CD4-positive, alpha-beta T cell (primary cell): ENCODE data around the gene FMN1. TPM values are rescaled to one million over a fixed set of nuclear protein-coding genes. Genes with fewer than 3 reads are reported as not detected.

Experiments
- ATAC-seq: fragments of 200-7000 bp; cut with Tn5 transposase; one replicate; pipeline ENCODE4 v1.10.0; 2022; ENCODE audit warnings: mild to moderate bottlenecking; ENCODE audit not compliant: poor library complexity
- CTCF ChIA-PET: fragments of 350-600 bp; sonication (Branson Sonifier 250); formaldehyde crosslinking; loops from one replicate; lab custom pipeline; 2021; ENCODE audit warnings: antibody characterized with exemption, inconsistent platforms; lab: Charles Lee
- POLR2A ChIA-PET: fragments of 350-600 bp; sonication (Branson Sonifier 250); formaldehyde crosslinking; loops from one replicate; lab custom pipeline; 2021; ENCODE audit warnings: antibody characterized with exemption, inconsistent platforms; lab: Charles Lee
- DNase-seq, 14 experiments: peaks; one replicate each; pipeline ENCODE4 v3.0.0-alpha.2; 2013 to 2020; ENCODE audit warnings: mixed read lengths in 2 of 14
- H3K27ac ChIP-seq, 2 donors: one replicate each; pipeline versions ENCODE4 v1.5.1 to v1.7.0; 2013; ENCODE audit warnings: low read length in 2 of 2, low read depth in 1 of 2, mild to moderate bottlenecking in 1 of 2
- H3K27me3 ChIP-seq, 2 experiments: 1 replicate in 1 of 2; 2 replicates in 1 of 2; pipeline versions ENCODE4 v1.6.1 to v1.7.0; 2013; ENCODE audit warnings: low read length in 2 of 2, control low read depth in 1 of 2, mild to moderate bottlenecking in 1 of 2, moderate library complexity in 1 of 2; ENCODE audit not compliant: insufficient read depth in 2 of 2, control insufficient read depth in 1 of 2
- H3K36me3 ChIP-seq: one replicate; pipeline ENCODE4 v1.6.1; 2013; ENCODE audit warnings: low read length, control low read depth; ENCODE audit not compliant: insufficient read depth
- H3K4me1 ChIP-seq: one replicate; pipeline ENCODE4 v1.6.1; 2013; ENCODE audit warnings: low read length, control low read depth; ENCODE audit not compliant: insufficient read depth
- H3K4me3 ChIP-seq: one replicate; pipeline ENCODE4 v1.5.1; 2013; ENCODE audit warnings: mild to moderate bottlenecking, low read length, moderate library complexity
- H3K9me3 ChIP-seq, 2 experiments: 1 replicate in 1 of 2; 2 replicates in 1 of 2; pipeline versions ENCODE4 v1.6.1 to v1.7.0; 2013; ENCODE audit warnings: low read length in 2 of 2, mild to moderate bottlenecking in 2 of 2, control low read depth in 1 of 2, moderate library complexity in 1 of 2; ENCODE audit not compliant: control insufficient read depth in 1 of 2, insufficient read depth in 1 of 2
- H3K27ac Mint-ChIP-seq: one replicate; pipeline ENCODE4 v1.8.0; 2020; ENCODE audit warnings: mixed read lengths
- H3K27me3 Mint-ChIP-seq: one replicate; pipeline ENCODE4 v1.8.0; 2021; ENCODE audit warnings: mixed read lengths
- H3K36me3 Mint-ChIP-seq: one replicate; pipeline ENCODE4 v1.8.0; 2021; ENCODE audit warnings: low read depth, mixed read lengths
- H3K4me1 Mint-ChIP-seq: one replicate; pipeline ENCODE4 v1.8.0; 2021; ENCODE audit warnings: low read depth, mixed read lengths
- H3K4me3 Mint-ChIP-seq: one replicate; pipeline ENCODE4 v1.8.0; 2020; ENCODE audit warnings: mild to moderate bottlenecking, mixed read lengths
- H3K9me3 Mint-ChIP-seq: one replicate; pipeline ENCODE4 v1.8.0; 2020; ENCODE audit warnings: mixed read lengths
- CTCF ChIP-seq: fragments of 200-600 bp; IDR thresholded peaks from one replicate; pipeline ENCODE4 v1.8.0; 2022; ENCODE audit warnings: antibody characterized with exemption, mild to moderate bottlenecking
- intact Hi-C, 2 experiments: fragments of 100-400 bp; cut with DNase I in 1 of 2; cut with micrococcal nuclease in 1 of 2; formaldehyde crosslinking; loops; one replicate each; pipeline versions ENCODE4 v1.15.1 to v1.9.0; 2023 to 2025; cut with DNase I, micrococcal nuclease
- total RNA-seq, 174 experiments: library from RNA in 2 of 174; stranded (reverse) in 2 of 174; gene quantifications; one replicate each; pipeline ENCODE4 v1.2.3 and lab custom pipeline; 2021 to 2026

Gene FMN1
- total RNA-seq, 2 experiments from 2014 or later: 0.39 to 0.55 TPM

- no peaks in the 10 kb centered on the region for H3K36me3 Mint-ChIP-seq
- intact Hi-C loops: no loop called here
- Histone ChIP-seq H3K36me3 (no peaks in the 10 kb centered on the region), H3K4me1 (no peaks in the 10 kb centered on the region), H3K4me3 (no peak overlapping the region), H3K27me3 (no peaks in the 10 kb centered on the region), H3K9me3 (no peaks in the 10 kb centered on the region), H3K27ac (no peak overlapping the region)
- H3K9me3 Mint-ChIP-seq: no peaks in the 10 kb centered on the region
- no peak overlapping the region for H3K4me3 Mint-ChIP-seq
- ChIA-PET POLR2A (no interaction called here), CTCF (no interaction called here)
- no peak for DNase-seq
- no peak for TF ChIP-seq CTCF
- H3K27me3 Mint-ChIP-seq: no peaks in the 10 kb centered on the region
- no peaks in the 10 kb centered on the region for H3K4me1 Mint-ChIP-seq
- H3K27ac Mint-ChIP-seq: no peak overlapping the region
- ATAC-seq: no peak
These were observed 81.9 kb downstream of the FMN1 start for GRCh38 chr15:33112541-33113105.

GRCh38 chr15:33111041-33111451 is 83.5 kb downstream of the FMN1 start:
- Histone ChIP-seq H3K4me1 (no peaks in the 10 kb centered on the region), H3K9me3 (no peaks in the 10 kb centered on the region), H3K36me3 (no peaks in the 10 kb centered on the region), H3K4me3 (no peak overlapping the region), H3K27me3 (no peaks in the 10 kb centered on the region), H3K27ac (no peak overlapping the region)
- ChIA-PET POLR2A (no interaction called here), CTCF (no interaction called here)
- TF ChIP-seq CTCF: no peak
- no peak overlapping the region for H3K4me3 Mint-ChIP-seq
- intact Hi-C loops: no loop called here
- H3K9me3 Mint-ChIP-seq: no peaks in the 10 kb centered on the region
- ATAC-seq: no peak
- no peak for DNase-seq
- no peaks in the 10 kb centered on the region for H3K36me3 Mint-ChIP-seq
- H3K4me1 Mint-ChIP-seq: no peaks in the 10 kb centered on the region
- no peaks in the 10 kb centered on the region for H3K27me3 Mint-ChIP-seq
- no peak overlapping the region for H3K27ac Mint-ChIP-seq

GRCh38 chr15:33109345-33109744 is 85.2 kb downstream of the FMN1 start:
- intact Hi-C loops: loop anchor here in 1 of 2 experiments (2.0 kb wide), 1 partner anchor 21 kb away; no protein-coding TSS in a partner anchor
- ChIA-PET POLR2A (no interaction called here), CTCF (no interaction called here)
- no peaks in the 10 kb centered on the region for H3K9me3 Mint-ChIP-seq
- no peak overlapping the region for H3K27ac Mint-ChIP-seq
- no peaks in the 10 kb centered on the region for H3K27me3 Mint-ChIP-seq
- peaks cover 14% of the 10 kb centered on the region for H3K4me1 Mint-ChIP-seq
- H3K4me3 Mint-ChIP-seq: no peak overlapping the region
- Histone ChIP-seq H3K9me3 (no peaks in the 10 kb centered on the region), H3K27ac (no peak overlapping the region), H3K4me1 (peaks cover 3% of the 10 kb centered on the region), H3K36me3 (no peaks in the 10 kb centered on the region), H3K4me3 (no peak overlapping the region), H3K27me3 (no peaks in the 10 kb centered on the region)
- H3K36me3 Mint-ChIP-seq: no peaks in the 10 kb centered on the region
- TF ChIP-seq CTCF: no peak
- no peak for DNase-seq
- no peak for ATAC-seq
